Esophagus muscularis mucosa (tissue), 3 donors: Measurements from ENCODE around the gene MYO1D.

ENCODE experiments used
- CTCF ChIP-seq, 3 experiments: fragments of 200-600 bp in 2 of 3; fragments of 450-650 bp in 1 of 3; sonication (generic) in 2 of 3; IDR thresholded peaks; one replicate each; pipeline ENCODE4 v1.5.1; 2017 to 2019; ENCODE audit warnings: antibody characterized with exemption in 3 of 3, mild to moderate bottlenecking in 2 of 3, moderate library complexity in 1 of 3
- POLR2AphosphoS5 ChIP-seq, 2 donors: sonication (generic); formaldehyde crosslinking; IDR thresholded peaks; one replicate each; pipeline ENCODE4 v1.6.1; 2017; ENCODE audit warnings: antibody characterized with exemption in 2 of 2

DNA sequence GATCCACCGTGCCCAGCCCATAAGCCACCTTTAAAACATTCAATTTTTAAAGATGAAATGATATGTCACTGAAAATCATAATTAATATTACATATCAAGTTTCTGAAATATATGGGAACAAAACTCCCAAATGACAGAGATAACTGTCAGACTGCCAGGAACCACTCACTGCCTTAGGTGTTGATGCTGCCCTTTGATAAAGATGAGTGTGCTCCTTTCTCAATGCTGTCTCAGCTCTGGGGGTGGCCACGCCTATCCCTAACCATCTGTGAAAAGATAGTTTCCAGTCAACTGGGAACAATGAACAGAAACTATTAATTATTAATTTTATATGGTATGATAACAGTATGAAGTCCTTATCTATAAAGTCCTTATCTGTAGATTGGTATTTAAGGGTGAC is 177.7 kb downstream of the MYO1D start:
- TF ChIP-seq POLR2AphosphoS5 (IDR thresholded peaks at IDR 0.05) (no peak), CTCF (IDR thresholded peaks at IDR 0.05) (no peak)
